ENCODE results near the gene PRPS2. TPM values are rescaled to one million over a fixed set of nuclear protein-coding genes. Genes with fewer than 3 reads are reported as not detected.

PRPS2 gene
- total RNA-seq, 1 donor from 2014 or later, result 4.7 TPM

GRCh38 chrX:12804655-12805054, 13.4 kb downstream of the PRPS2 start:
- DNase-seq (ENCODE audit: missing footprints) (no peak), ATAC-seq (no peak)
- intact Hi-C loops (cut with DNase I), result no loop called here

- DNase-seq (ENCODE audit: missing footprints) (no peak), ATAC-seq (no peak)
- intact Hi-C loops (cut with DNase I), result no loop called here
These were observed 14.1 kb downstream of the PRPS2 start for GRCh38 chrX:12805333-12805732.

- intact Hi-C loops (cut with DNase I), result loop anchor here (5.0 to 10.0 kb wide), 2 partner anchors 83 to 676 kb away; no protein-coding TSS in a partner anchor
- DNase-seq (ENCODE audit: missing footprints) (no peak), ATAC-seq (no peak)
These were observed 20.4 kb downstream of the PRPS2 start for GRCh38 chrX:12811658-12812057.

DNA sequence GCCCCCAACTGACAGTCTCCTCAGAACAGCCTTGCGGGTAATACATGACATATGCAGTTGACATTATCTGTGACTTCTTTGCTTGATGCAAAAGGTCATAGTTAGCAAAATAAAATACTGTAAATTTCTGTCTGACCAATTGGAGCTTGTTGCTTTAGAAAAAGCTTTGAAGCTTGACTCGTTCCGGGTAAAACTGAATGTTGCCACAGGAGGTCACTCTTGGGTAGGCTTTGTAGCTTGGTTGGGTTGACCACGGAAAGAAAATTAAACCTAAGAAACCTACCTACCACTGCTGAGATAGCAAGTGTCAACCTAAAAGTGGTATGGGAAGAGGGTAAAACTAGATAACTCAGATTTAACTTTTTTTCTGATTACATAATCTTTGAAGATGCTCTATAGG, 23.2 kb downstream of the PRPS2 start:
- ATAC-seq, result no peak
- intact Hi-C loops (cut with DNase I), result loop anchor here (5.0 to 10.0 kb wide), 2 partner anchors 80 to 673 kb away; no protein-coding TSS in a partner anchor
- no peak for DNase-seq (ENCODE audit: missing footprints)

DNA sequence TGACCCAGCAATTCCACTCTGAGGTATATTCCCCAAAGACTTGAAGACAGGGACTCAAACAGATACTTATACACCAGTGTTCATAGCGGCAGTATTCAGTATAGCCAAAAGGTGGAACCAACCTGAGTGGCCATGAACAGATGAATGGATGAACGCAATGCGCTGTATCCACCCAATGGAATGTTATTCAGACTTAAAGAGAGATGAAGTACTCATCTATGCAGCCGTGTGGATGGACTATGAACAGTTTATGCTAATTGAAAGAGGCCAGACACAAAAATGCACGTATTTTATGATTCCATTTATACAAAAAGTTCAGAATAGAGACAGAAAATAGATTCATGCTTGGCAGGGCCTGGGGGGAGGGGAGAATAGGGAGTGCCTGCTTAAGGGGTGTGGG, 26.3 kb downstream of the PRPS2 start:
- ATAC-seq, result no peak
- intact Hi-C loops (cut with DNase I), result loop anchor here (10.0 kb wide), 1 partner anchor 77 kb away; no protein-coding TSS in a partner anchor
- DNase-seq (ENCODE audit: missing footprints), result no peak

GRCh38 chrX:12819222-12819621, 28.0 kb downstream of the PRPS2 start:
- intact Hi-C loops (cut with DNase I), result loop anchor here (10.0 kb wide), 1 partner anchor 76 kb away; no protein-coding TSS in a partner anchor

GRCh38 chrX:12820737-12821136, 29.5 kb downstream of the PRPS2 start:
- DNase-seq (ENCODE audit: missing footprints) (no peak), ATAC-seq (no peak)
- intact Hi-C loops (cut with DNase I), result no loop called here

More at GRCh38 chrX:12819222-12819621, 28.0 kb downstream of the PRPS2 start:
- ATAC-seq (no peak), DNase-seq (ENCODE audit: missing footprints) (no peak)

- DNase-seq (ENCODE audit: missing footprints) (no peak), ATAC-seq (no peak)
- intact Hi-C loops (cut with DNase I), result no loop called here
These were observed 33.7 kb downstream of the PRPS2 start for GRCh38 chrX:12824944-12825343.

DNA sequence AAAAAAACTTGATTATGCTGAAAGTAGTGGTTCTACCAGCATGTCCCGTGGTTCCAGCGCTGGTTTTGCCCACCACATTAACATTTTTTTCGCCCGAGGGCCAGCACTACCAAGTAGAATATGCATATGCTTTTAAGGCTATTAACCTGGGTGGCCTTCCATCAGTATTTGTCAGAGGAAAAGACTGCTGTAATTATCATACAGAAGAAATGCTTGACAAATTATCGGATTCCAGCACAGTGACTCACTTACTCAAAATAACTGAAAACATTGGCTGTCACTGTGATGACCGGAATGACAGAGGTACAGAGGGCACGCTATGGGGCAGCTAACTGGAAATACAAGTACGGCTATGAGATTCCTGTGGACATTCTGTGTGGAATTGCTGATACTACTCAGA, 34.6 kb downstream of the PRPS2 start:
- intact Hi-C loops (cut with DNase I), result no loop called here
- no peak for DNase-seq (ENCODE audit: missing footprints)
- ATAC-seq, result no peak

- DNase-seq (ENCODE audit: missing footprints), result no peak
- no peak for ATAC-seq
- intact Hi-C loops (cut with DNase I), result no loop called here
These were observed 52.0 kb downstream of the PRPS2 start for GRCh38 chrX:12843061-12843667.

- intact Hi-C loops (cut with DNase I), result no loop called here
- DNase-seq (ENCODE audit: missing footprints), result no peak
- ATAC-seq, result no peak
These were observed 52.6 kb downstream of the PRPS2 start for GRCh38 chrX:12843668-12844279.

GRCh38 chrX:12844319-12844718, 53.1 kb downstream of the PRPS2 start:
- intact Hi-C loops (cut with DNase I), result no loop called here
- DNase-seq (ENCODE audit: missing footprints) (no peak), ATAC-seq (no peak)

GRCh38 chrX:12865359-12865758, 74.1 kb downstream of the PRPS2 start:
- ATAC-seq, result no peak
- intact Hi-C loops (cut with DNase I), result no loop called here
- DNase-seq (ENCODE audit: missing footprints), result peak; percentile 31

DNA sequence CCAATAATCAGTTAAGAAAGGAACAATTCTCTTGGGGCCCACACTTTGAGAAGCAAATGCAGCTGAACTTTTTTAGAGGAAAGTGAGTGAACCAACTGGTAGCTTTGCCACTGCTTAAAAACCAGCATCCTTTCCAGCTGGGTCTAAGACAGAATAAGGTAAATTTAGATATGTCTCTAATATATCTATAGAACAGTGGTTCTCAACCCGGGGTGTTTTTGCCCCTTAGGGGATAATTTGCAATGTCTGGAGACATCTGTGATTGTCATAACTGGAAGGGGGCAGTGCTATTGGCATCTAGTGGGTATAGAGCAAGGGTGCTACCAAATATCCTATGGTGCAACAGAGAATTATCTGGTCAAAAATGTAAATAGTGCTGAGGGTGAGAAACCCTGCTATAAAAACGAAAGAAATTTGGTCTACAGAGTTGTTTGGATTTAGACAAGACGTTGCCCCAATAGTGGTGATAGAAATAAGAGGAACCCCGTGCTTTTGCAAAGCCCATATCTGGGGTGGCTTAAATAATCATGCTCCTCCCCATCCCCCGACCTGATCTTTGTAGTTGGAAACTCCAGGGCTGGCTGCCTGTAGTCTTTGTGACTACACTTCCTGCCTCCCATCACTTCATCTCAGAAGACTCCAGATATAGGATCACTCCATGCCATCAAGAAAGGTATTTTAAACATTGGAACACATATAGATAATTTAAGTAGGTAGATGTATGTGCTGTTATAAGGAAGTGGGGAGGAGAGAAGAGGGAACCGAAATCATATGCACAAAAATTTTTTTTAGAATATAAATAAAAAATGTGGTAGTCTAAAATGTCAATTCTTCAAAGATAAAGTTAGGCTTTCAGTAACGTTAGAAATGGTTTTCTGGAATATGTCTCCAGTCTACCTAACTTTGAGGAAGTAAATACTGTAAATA, 75.5 kb downstream of the PRPS2 start, which contains the start of gene TLR7:
TSS of gene TLR7 (plus strand) at position 622 of the 927 bp plus-strand sequence. CDS start 507 bp downstream, outside the sequence.
- intact Hi-C loops (cut with DNase I), result no loop called here
- ATAC-seq, result no peak
- no peak for DNase-seq (ENCODE audit: missing footprints)

GRCh38 chrX:12867685-12868084, 76.5 kb downstream of the PRPS2 start:
- no peak for DNase-seq (ENCODE audit: missing footprints)
- no peak for ATAC-seq
- intact Hi-C loops (cut with DNase I), result no loop called here

- DNase-seq (ENCODE audit: missing footprints) (no peak), ATAC-seq (no peak)
- intact Hi-C loops (cut with DNase I), result no loop called here
These were observed 77.5 kb downstream of the PRPS2 start for GRCh38 chrX:12868747-12869146.

DNA sequence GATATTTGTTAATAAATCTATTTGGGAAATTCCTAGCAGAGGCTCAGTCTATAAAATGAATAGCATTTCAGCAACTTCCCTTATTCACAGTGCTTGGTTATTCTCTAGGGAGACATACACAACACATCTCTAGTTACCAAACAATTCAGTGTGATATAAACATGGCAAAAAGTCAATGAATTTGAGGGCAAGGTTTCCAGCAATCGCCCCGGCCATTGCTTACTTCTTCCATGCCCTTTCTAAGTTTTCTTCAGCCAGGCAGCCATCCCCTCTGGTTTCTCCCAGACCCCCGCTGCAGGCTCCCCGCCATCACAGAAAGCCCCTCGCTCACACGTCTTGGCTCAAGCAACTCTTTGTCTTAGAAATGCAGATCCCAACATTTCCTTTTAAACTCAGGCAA, 80.0 kb downstream of the PRPS2 start:
- no peak for ATAC-seq
- intact Hi-C loops (cut with DNase I), result no loop called here
- DNase-seq (ENCODE audit: missing footprints), result no peak

DNA sequence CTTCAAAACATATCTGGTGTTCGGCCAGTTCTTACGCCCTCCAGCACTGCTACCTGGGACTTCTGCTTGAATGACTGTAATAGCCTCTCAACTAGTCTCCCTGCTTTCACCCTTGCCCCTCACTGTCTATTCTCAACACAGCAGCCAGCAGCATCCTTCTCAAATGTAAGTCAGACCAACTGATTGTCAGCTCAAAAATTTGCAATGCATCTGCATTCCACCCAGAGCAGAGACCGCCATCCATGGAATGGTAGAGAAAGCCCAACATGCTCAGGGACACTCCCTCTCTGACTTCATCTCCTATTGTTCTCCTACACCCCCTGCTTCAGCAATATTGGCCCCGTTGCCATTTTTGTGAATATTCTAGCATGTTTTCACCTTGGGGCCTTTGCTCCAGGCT, 81.5 kb downstream of the PRPS2 start:
- no peak for DNase-seq (ENCODE audit: missing footprints)
- intact Hi-C loops (cut with DNase I), result no loop called here
- ATAC-seq, result no peak

Measured in Right ventricle myocardium inferior (tissue), 1 donor.